Stimulated activated CD4-positive, alpha-beta T cell treated with anti-CD3 and anti-CD28 coated beads, Interleukin-15, amount 100 ng/mL, for 48 hours (primary cell): ENCODE results near the gene ACTN2.

Experiments
- DNase-seq, 2 donors: peaks; one replicate each; pipeline ENCODE4 v3.0.0-alpha.2; 2020; ENCODE audit warnings: low read depth in 2 of 2

ACTN2 gene

DNA sequence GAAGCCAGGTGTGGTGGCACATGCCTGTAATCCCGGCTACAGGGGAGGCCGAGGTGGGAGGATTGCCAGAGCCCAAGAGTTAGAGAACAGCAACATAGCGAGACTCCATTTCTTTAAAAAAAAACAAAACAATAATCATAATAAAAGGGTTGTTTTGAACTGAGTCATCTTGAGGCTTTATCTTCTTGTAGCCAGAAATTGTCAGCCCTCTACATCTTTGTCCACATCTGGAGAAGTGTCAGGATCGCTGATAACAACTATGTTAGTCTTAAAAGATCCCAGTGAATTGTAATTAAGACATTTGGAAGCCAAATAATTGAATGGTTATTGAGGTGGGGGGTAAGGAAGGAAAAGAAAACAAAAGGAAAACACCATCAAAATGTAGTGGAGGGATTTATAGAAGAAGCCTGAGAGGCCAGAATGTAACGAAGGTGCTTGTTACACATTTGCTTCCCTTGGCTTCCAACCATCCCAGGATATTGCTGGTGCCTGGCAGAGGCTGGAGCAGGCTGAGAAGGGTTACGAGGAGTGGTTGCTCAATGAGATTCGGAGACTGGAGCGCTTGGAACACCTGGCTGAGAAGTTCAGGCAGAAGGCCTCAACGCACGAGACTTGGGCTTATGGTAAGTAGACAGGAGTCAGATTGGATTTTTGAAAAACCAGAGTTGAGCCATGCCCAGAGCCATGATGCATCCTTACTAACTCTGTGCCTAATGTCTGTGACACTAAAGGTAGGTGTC, 56.3 kb downstream of the ACTN2 start:
- DNase-seq, result no peak

DNA sequence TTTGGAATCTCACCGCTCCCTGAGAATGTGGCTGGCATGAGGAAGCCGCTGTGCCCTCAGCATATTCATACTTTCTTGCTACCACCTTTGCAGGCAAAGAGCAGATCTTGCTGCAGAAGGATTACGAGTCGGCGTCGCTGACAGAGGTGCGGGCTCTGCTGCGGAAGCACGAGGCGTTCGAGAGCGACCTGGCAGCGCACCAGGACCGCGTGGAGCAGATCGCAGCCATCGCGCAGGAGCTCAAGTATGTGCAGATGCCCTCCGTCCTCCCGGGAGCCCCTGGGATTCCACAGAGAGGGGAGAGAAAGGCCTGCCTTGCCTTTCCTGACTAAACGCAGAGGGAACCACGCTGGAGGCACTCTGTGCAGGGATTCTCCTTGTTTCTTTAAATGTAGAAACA, 58.2 kb downstream of the ACTN2 start:
- no peak for DNase-seq

DNA sequence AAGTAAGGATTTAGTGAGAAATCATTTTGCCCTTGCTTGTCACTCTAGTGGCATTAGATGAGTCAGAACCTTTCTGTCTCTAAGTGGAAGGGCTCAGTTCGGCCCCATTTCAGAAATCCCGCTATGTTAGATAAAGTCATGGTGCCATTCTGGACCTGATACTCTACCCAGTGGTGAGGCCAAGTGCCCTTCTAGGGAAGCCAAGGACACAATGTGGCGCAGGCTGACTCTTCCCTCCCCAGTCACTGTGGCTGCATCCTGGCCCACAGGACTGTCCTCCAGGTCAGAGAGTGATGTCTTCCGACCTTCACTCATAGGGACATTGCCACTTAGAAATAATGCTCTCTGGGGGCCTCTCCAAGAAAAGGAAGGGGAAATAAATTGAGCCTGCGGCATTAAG, 60.5 kb downstream of the ACTN2 start:
- no peak for DNase-seq

GRCh38 chr1:236747311-236747985, 61.1 kb downstream of the ACTN2 start:
- DNase-seq, result no peak

- DNase-seq, result no peak
Observed at GRCh38 chr1:236748268-236748870, 62.1 kb downstream of the ACTN2 start.

GRCh38 chr1:236750928-236751327, 64.6 kb downstream of the ACTN2 start:
- DNase-seq, result no peak

DNA sequence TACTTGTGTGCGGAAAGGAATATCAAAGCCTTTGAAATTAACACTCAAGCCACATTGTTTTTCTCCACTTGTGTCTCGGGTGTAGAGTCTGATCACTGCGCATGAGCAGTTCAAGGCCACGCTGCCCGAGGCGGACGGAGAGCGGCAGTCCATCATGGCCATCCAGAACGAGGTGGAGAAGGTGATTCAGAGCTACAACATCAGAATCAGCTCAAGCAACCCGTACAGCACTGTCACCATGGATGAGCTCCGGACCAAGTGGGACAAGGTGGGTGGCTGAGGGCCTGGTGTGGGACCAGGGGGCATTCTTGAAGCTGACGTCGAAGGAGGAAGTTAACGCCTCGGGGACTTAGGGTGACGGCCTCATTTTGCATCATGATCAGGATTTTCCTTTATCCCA, 65.1 kb downstream of the ACTN2 start:
- no peak for DNase-seq

DNA sequence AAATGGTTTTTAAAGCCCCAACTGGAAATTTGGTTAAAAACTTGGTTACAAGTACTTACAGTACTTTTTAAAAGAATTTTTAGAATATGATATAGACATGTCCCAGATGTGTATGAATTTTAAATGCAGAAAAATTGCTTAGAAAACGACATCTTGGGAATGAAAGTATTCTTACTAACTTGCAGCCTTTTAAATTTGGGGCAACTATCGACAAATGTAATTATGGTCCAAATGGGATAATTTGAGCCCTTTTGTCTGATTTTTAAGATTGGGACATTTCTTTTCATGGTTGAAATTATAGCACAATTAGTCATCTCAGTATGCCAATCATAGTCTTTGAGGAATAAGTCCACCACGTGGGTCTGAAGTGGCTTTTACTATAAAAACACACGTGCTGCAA, 65.6 kb downstream of the ACTN2 start:
- no peak for DNase-seq

- DNase-seq, result no peak
Observed at GRCh38 chr1:236753516-236753915, 67.2 kb downstream of the ACTN2 start.

DNA sequence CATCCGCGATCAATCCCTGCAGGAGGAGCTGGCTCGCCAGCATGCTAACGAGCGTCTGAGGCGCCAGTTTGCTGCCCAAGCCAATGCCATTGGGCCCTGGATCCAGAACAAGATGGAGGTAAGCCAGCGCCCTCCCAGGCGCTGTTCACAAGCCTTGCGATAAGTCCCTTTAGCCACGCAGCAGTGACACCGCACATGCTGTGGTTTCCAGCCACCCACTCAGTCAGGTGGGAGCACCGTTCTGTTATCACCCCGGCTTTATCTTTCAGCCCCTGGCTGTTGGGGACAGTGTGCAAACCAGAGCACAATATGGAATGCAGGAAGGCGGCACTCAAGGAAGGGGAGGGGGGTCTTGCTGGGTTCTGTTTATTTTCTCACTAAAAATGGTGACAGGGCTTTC, 67.7 kb downstream of the ACTN2 start:
- no peak for DNase-seq

DNA sequence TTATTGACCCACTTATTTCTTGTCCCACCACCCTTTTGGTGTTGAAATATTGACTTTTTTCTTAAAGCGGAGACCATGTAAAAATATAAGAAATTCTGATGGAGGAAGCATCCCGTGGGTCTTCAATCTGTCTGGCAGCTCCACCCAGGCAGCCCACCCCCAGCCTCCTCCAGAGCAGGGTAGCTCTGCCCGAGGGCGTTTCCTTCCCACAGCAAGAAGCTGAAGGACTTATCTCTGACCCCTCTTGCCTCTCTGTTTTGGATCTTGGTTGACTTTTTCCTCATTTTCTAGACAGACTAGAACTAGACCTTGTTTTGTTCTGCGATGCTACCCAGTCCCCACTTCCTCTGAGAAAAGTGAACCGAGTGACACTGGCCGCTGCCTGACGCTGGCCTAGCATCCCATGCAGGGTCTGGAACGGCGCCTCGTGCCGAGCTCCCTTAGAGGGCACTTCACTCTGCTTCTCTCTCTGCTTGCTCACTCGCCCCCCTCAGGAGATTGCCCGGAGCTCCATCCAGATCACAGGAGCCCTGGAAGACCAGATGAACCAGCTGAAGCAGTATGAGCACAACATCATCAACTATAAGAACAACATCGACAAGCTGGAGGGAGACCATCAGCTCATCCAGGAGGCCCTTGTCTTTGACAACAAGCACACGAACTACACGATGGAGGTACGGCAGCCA, 68.4 kb downstream of the ACTN2 start:
- DNase-seq, result no peak

GRCh38 chr1:236757640-236758039, 71.3 kb downstream of the ACTN2 start:
- DNase-seq, result no peak

GRCh38 chr1:236759252-236759859, 73.1 kb downstream of the ACTN2 start:
- DNase-seq, result no peak

DNA sequence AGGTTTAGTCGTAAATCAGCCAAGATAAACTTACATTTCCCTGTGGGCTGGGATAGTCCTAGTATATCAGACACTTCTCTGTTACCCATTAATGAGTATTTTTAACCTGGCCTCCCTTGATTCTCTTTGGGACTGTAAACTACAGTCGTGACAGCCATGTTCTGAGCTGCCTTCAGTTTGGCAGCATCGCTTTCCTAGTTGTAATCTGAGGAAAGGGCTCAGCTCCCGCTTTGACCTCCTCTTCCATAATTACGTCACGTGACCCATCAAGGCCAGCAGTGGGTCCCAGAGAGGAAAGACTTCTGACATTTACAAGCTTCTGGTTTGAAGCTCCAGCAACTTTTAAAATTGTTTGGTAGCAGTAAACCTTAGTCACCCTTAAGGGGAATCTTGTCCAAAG, 74.2 kb downstream of the ACTN2 start:
- DNase-seq, result no peak

DNA sequence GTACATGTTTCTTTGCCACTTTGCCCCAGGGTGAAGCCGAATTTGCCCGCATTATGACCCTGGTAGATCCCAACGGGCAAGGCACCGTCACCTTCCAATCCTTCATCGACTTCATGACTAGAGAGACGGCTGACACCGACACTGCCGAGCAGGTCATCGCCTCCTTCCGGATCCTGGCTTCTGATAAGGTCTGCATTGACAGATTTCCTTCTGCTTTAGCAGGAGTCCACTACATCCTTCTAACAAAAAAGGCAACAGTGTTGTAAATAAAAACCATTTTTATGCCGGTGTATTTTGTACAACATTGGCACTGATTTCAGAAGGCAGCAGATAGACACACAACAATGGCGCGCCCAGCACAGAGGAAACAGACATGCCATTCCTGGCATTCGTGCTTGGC, 74.7 kb downstream of the ACTN2 start:
- no peak for DNase-seq

GRCh38 chr1:236761397-236762132, 75.3 kb downstream of the ACTN2 start:
- no peak for DNase-seq

- no peak for DNase-seq
Observed at GRCh38 chr1:236762410-236762809, 76.1 kb downstream of the ACTN2 start.

DNA sequence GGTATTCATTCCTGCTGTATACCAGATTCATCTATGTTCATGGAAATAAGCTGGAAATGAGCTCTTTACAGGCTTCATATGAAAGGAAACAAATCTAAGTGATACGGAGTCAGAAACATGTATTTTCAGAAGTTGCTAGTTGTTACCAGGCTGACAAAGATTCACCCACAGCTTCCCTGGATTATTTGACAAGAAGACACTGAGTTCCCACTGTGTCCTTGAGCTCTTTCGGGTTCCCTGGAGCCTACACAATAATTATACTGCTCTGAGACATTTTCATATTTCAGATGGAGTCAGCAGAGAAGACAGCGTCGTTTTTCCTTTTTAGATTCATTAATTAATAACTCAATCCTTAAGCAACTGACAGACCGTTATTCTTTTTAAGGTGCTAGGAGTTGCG, 79.5 kb downstream of the ACTN2 start:
- DNase-seq, result no peak

DNA sequence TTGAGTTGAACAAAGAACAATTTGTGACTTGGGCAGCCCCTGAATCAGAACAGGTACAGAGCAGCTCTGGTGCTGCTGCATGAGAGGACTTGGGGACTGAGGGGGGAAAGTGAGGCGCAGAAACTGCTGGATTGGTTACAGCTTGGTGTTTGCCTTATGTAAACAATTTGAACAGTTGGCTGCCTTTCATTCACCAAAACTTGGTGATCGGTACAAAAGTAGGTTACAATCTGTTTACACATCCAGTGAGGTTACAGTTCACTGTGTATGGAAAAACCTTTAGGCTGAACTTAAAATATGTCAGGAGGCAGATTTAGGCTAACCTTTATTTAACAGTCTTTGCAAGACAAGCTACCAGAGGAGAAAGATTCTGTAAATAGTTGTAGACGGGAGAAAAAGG, 80.2 kb downstream of the ACTN2 start:
- no peak for DNase-seq

- DNase-seq, result no peak
Observed at GRCh38 chr1:236767276-236767675, 81.0 kb downstream of the ACTN2 start.

DNA sequence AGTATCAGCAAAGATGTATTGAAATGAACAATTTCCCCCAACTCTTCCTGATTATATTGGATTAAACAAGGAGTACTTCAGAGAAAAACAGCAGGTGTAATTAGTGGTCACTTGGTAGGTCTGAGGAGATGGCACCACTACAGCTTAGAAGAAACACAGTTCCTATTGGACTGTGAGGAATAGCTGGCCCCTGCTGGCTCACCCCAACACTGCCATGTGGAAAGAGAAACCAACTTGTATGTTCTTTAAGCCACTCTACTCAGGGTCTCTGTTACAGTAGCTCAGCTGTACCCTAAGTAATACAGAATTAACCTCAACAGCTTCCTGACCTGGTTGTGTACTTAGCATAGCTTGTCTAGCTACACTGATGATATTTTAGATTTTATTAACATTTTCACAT, 82.3 kb downstream of the ACTN2 start:
- DNase-seq, result no peak

GRCh38 chr1:236773919-236774318, 87.6 kb downstream of the ACTN2 start:
- DNase-seq, result no peak
